SK-N-SH treated with all-trans-retinoic acid at 6 μM for 48 hours (cell line): Measurements from ENCODE around the gene MAP3K3.

Source experiments
- ATAC-seq: fragments of 200-7000 bp; cut with Tn5 transposase; 3 replicates; pipeline ENCODE4 v1.9.1; 2020; ENCODE audit warnings: mild to moderate bottlenecking, moderate library complexity
- ARNTL ChIP-seq: fragments of 450-650 bp; formaldehyde crosslinking; IDR thresholded peaks from 2 replicates; pipeline ENCODE4 v1.5.0; 2020; ENCODE audit warnings: low read depth, mild to moderate bottlenecking, moderate library complexity, borderline replicate concordance
- BACH2 ChIP-seq: fragments of 250-450 bp; sonication (Bioruptor Pico); IDR thresholded peaks from 2 replicates; pipeline ENCODE4 v1.9.0; 2021; ENCODE audit warnings: mild to moderate bottlenecking, borderline replicate concordance
- CREB5 ChIP-seq: fragments of 250-450 bp; sonication (Bioruptor Pico); IDR thresholded peaks from 2 replicates; pipeline ENCODE4 v1.5.1; 2020; ENCODE audit warnings: low read depth, mild to moderate bottlenecking, moderate library complexity
- CSDC2 ChIP-seq: fragments of 250-450 bp; sonication (Bioruptor Pico); IDR thresholded peaks from 2 replicates; pipeline ENCODE4 v1.5.0; 2020; ENCODE audit warnings: mild to moderate bottlenecking, moderate library complexity
- CSRNP3 ChIP-seq: fragments of 250-450 bp; sonication (Bioruptor Pico); IDR thresholded peaks from 2 replicates; pipeline ENCODE4 v1.5.1; 2021; ENCODE audit warnings: mild to moderate bottlenecking, moderate library complexity
- ESRRG ChIP-seq: fragments of 250-450 bp; sonication (Bioruptor Pico); IDR thresholded peaks from 2 replicates; pipeline ENCODE4 v1.6.1; 2021; ENCODE audit warnings: mild to moderate bottlenecking
- GLIS3 ChIP-seq: fragments of 250-450 bp; sonication (Bioruptor Pico); IDR thresholded peaks from 2 replicates; pipeline ENCODE4 v1.5.0; 2020; ENCODE audit warnings: mild to moderate bottlenecking, moderate library complexity
- ISL1 ChIP-seq: fragments of 250-450 bp; sonication (Bioruptor Pico); IDR thresholded peaks from 2 replicates; pipeline ENCODE4 v2.1.2; 2022; ENCODE audit warnings: mild to moderate bottlenecking, moderate library complexity
- OSR1 ChIP-seq: fragments of 250-450 bp; sonication (Bioruptor Pico); IDR thresholded peaks from 2 replicates; pipeline ENCODE4 v1.8.0; 2022; ENCODE audit warnings: moderate library complexity, mild to moderate bottlenecking, inconsistent platforms
- POU6F1 ChIP-seq: fragments of 250-450 bp; sonication (Bioruptor Pico); IDR thresholded peaks from 2 replicates; pipeline ENCODE4 v1.8.0; 2021; ENCODE audit warnings: low read depth, mild to moderate bottlenecking, moderate library complexity, borderline replicate concordance
- PPARA ChIP-seq: fragments of 250-450 bp; sonication (Bioruptor Pico); IDR thresholded peaks from 2 replicates; pipeline ENCODE4 v1.5.0; 2020; ENCODE audit warnings: mild to moderate bottlenecking, borderline replicate concordance
- RARB ChIP-seq: fragments of 250-450 bp; sonication (Bioruptor Pico); IDR thresholded peaks from 2 replicates; pipeline ENCODE4 v1.8.0; 2021; ENCODE audit warnings: mild to moderate bottlenecking, moderate library complexity
- SNAI2 ChIP-seq: fragments of 250-450 bp; sonication (Bioruptor Pico); IDR thresholded peaks from 2 replicates; pipeline ENCODE4 v1.5.0; 2020; ENCODE audit warnings: mild to moderate bottlenecking, moderate library complexity
- TCF4 ChIP-seq: fragments of 250-450 bp; sonication (Bioruptor Pico); IDR thresholded peaks from 2 replicates; pipeline ENCODE4 v1.8.0; 2021; ENCODE audit warnings: mild to moderate bottlenecking, moderate library complexity, borderline replicate concordance
- TOX ChIP-seq: fragments of 250-450 bp; sonication (Bioruptor Pico); IDR thresholded peaks from 2 replicates; pipeline ENCODE4 v1.8.0; 2021; ENCODE audit warnings: mild to moderate bottlenecking, moderate library complexity, borderline replicate concordance
- TSHZ2 ChIP-seq: fragments of 250-450 bp; sonication (Bioruptor Pico); IDR thresholded peaks from 2 replicates; pipeline ENCODE4 v1.5.0; 2020; ENCODE audit warnings: mild to moderate bottlenecking, moderate library complexity
- ZC3H10 ChIP-seq: fragments of 250-450 bp; sonication (Bioruptor Pico); IDR thresholded peaks from 2 replicates; pipeline ENCODE4 v1.5.1; 2021; ENCODE audit warnings: mild to moderate bottlenecking, moderate library complexity
- ZFP3 ChIP-seq: fragments of 250-450 bp; sonication (Bioruptor Pico); IDR thresholded peaks from 2 replicates; pipeline ENCODE4 v1.5.0; 2020; ENCODE audit warnings: mild to moderate bottlenecking, moderate library complexity
- ZFP30 ChIP-seq: fragments of 450-650 bp; formaldehyde crosslinking; IDR thresholded peaks from 2 replicates; pipeline ENCODE4 v1.5.0; 2022; ENCODE audit warnings: mild to moderate bottlenecking, moderate library complexity
- ZNF565 ChIP-seq: fragments of 450-650 bp; formaldehyde crosslinking; conservative IDR thresholded peaks from 2 replicates; pipeline ENCODE4 v1.5.0; 2020; ENCODE audit warnings: low read depth, mild to moderate bottlenecking, moderate library complexity
- ZNF70 ChIP-seq: fragments of 450-650 bp; formaldehyde crosslinking; IDR thresholded peaks from 2 replicates; pipeline ENCODE4 v1.5.0; 2020; ENCODE audit warnings: mild to moderate bottlenecking, moderate library complexity
- ZNF8 ChIP-seq: fragments of 450-650 bp; formaldehyde crosslinking; IDR thresholded peaks from 2 replicates; pipeline ENCODE4 v1.5.0; 2020; ENCODE audit warnings: mild to moderate bottlenecking, moderate library complexity

MAP3K3 gene

GRCh38 chr17:63629627-63630026, 7.4 kb downstream of the MAP3K3 start:
- TF ChIP-seq ZNF8 (CRISPR knock-in tag) (no peak), TOX (CRISPR knock-in tag) (no peak), TCF4 (CRISPR knock-in tag) (no peak), RARB (CRISPR knock-in tag) (no peak), ISL1 (CRISPR knock-in tag) (no peak), CREB5 (CRISPR knock-in tag) (no peak), TSHZ2 (no peak), ARNTL (CRISPR knock-in tag) (no peak), ZFP30 (CRISPR knock-in tag) (no peak), BACH2 (CRISPR knock-in tag) (no peak), POU6F1 (CRISPR knock-in tag) (no peak), PPARA (CRISPR knock-in tag) (no peak), ZC3H10 (CRISPR knock-in tag) (no peak), ESRRG (no peak), CSRNP3 (CRISPR knock-in tag) (no peak), OSR1 (CRISPR knock-in tag) (no peak), GLIS3 (CRISPR knock-in tag) (no peak)
- TF ChIP-seq, all 23 proteins: peak for 0

GRCh38 chr17:63631062-63631461, 8.8 kb downstream of the MAP3K3 start:
- TF ChIP-seq ARNTL (CRISPR knock-in tag), result no peak
- no peak for TF ChIP-seq ZFP30 (CRISPR knock-in tag)
- TF ChIP-seq TOX (CRISPR knock-in tag), result no peak
- TF ChIP-seq ZC3H10 (CRISPR knock-in tag), result no peak
- no peak for TF ChIP-seq ESRRG
- no peak for TF ChIP-seq ZNF8 (CRISPR knock-in tag)
- TF ChIP-seq SNAI2 (CRISPR knock-in tag), result no peak
- no peak for TF ChIP-seq PPARA (CRISPR knock-in tag)
- no peak for TF ChIP-seq ZNF565 (CRISPR knock-in tag)
- no peak for TF ChIP-seq POU6F1 (CRISPR knock-in tag)
- no peak for ATAC-seq

More at GRCh38 chr17:63629627-63630026, 7.4 kb downstream of the MAP3K3 start:
- no peak for ATAC-seq

- no peak for ATAC-seq
- TF ChIP-seq ZNF70 (CRISPR knock-in tag) (no peak), PPARA (CRISPR knock-in tag) (no peak), CSDC2 (CRISPR knock-in tag) (no peak), CREB5 (CRISPR knock-in tag) (no peak), ZFP3 (CRISPR knock-in tag) (no peak), ZNF565 (CRISPR knock-in tag) (no peak), TSHZ2 (no peak), SNAI2 (CRISPR knock-in tag) (no peak), POU6F1 (CRISPR knock-in tag) (no peak), ZNF8 (CRISPR knock-in tag) (no peak), ZC3H10 (CRISPR knock-in tag) (no peak), TOX (CRISPR knock-in tag) (no peak)
Observed at GRCh38 chr17:63631626-63632025, 9.4 kb downstream of the MAP3K3 start.
